ENCODE results near the gene LSP1. TPM values are rescaled to one million over a fixed set of nuclear protein-coding genes. Genes with fewer than 3 reads are reported as not detected.

Gene LSP1
- total and polyA plus RNA-seq, 2 of the 8 experiments (the other 6 are each of a cell fraction or from before 2014, with no cell fraction given) = 0.03 TPM; not detected in 1

DNA sequence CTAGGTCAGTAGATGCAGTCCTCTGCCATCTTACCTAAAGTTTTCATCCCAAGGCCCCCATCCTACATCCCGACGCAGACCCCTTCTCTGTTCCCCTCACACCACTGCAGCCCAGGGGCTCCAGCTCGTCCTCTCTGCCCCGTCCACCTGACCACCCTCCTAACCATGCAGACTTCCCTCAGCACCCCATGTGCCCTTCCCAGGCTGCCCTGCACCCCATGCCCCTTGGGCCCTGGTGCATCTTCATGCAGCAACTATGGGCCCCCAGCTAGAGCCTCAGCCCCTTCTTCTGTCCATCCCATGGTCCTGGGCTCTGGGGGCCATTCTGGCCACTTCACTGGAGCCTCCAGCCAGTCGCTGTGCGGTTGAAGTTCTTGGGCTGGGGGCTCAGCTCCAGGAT, 35.9 kb downstream of the LSP1 start:
- Histone ChIP-seq H3K4ac (replicated peaks; ENCODE audit: insufficient read length, low read depth, low read length) (no peak overlapping the region), H2BK20ac (ENCODE audit: low read length) (no peak overlapping the region), H3K27me3 (replicated peaks in 1 of 4; ENCODE audit: control insufficient read depth in 3 of 4, extremely low read depth in 1 of 4, insufficient read depth in 3 of 4, low read length in 3 of 4) (no peaks in the 10 kb centered on the region; a peak in 1 of 7 replicates), H2BK15ac (ENCODE audit: low read length) (no peak overlapping the region), H3K36me3 (ENCODE audit: control insufficient read depth in 2 of 4, insufficient read depth in 4 of 4, low read length in 3 of 4) (no peaks in the 10 kb centered on the region), H2BK120ac (replicated peaks; ENCODE audit: low read depth, low read length) (no peak overlapping the region), H4K5ac (ENCODE audit: insufficient read length, low read depth, low read length) (no peak overlapping the region), H3K14ac (ENCODE audit: insufficient read length) (no peak overlapping the region), H3K27ac (ENCODE audit: low read depth, low read length) (no peak overlapping the region), H3K79me2 (ENCODE audit: control insufficient read depth in 1 of 2, insufficient read depth in 2 of 2, low read length in 2 of 2) (no peaks in the 10 kb centered on the region), H2BK12ac (ENCODE audit: low read depth, low read length) (no peak overlapping the region), H3K4me3 (ENCODE audit: extremely low read depth in 1 of 4, insufficient read depth in 2 of 4, low read depth in 3 of 4, low read length in 4 of 4) (no peak overlapping the region), H3K18ac (ENCODE audit: extremely low read depth, low read length) (no peak overlapping the region), H3K23me2 (ENCODE audit: low read depth, low read length) (peaks cover 30% of the 10 kb centered on the region; the same call in 1 of the 2 replicates), H3K4me2 (ENCODE audit: insufficient read depth in 1 of 2, low read depth in 2 of 2, low read length in 2 of 2) (no peak overlapping the region), H3K9ac (replicated peaks in 1 of 4; ENCODE audit: extremely low read depth in 1 of 4, low read depth in 3 of 4, low read length in 3 of 4) (no peak overlapping the region), H3K56ac (replicated peaks; ENCODE audit: insufficient read length, low read depth, low read length) (no peak overlapping the region), H2BK5ac (ENCODE audit: low read depth, low read length) (no peak overlapping the region), H3K23ac (ENCODE audit: insufficient read length) (no peak overlapping the region), H4K91ac (replicated peaks; ENCODE audit: insufficient read length, low read length) (no peak overlapping the region), H2AFZ (ENCODE audit: low read length) (no peak overlapping the region), H3K4me1 (replicated peaks in 1 of 4; ENCODE audit: control insufficient read depth in 3 of 4, insufficient read depth in 4 of 4, low read length in 3 of 4) (no peaks in the 10 kb centered on the region), H2AK5ac (ENCODE audit: low read depth, low read length) (no peak overlapping the region), H3K79me1 (ENCODE audit: low read depth, low read length) (no peaks in the 10 kb centered on the region), H3K9me3 (ENCODE audit: insufficient read depth in 2 of 2, low read depth in 1 of 2, low read length in 1 of 2) (no peaks in the 10 kb centered on the region), H4K8ac (ENCODE audit: extremely low read depth, insufficient read depth, low read length) (peak overlapping the region; percentile 68; the same call in 1 of the 2 replicates), H4K20me1 (replicated peaks in 1 of 2; ENCODE audit: control insufficient read depth in 1 of 2, insufficient read depth in 2 of 2, low read length in 2 of 2) (peaks cover 0 to 4% of the 10 kb centered on the region in 2 experiments)
- DNase-seq (ENCODE audit: low read depth in 1 of 2, low spot score in 2 of 2) = no peak
- FAIRE-seq = no peak
- ChIA-PET CTCF (ENCODE audit: partially characterized antibody) (interaction anchor here (0.7 to 4.0 kb wide), 11 partner anchors 13 to 267 kb away, joined by 3 to 39 read pairs (median 4); no protein-coding TSS in a partner anchor), POLR2A (ENCODE audit: partially characterized antibody) (no interaction called here)
- 87% methylated on average over 6 of the region's 6 CpGs; no CpG with 5 or more reads in 1 of the 2 experiments for WGBS, 2 experiments (ENCODE audit: extremely low coverage in 1 of 2, insufficient coverage in 1 of 2, insufficient read length in 1 of 2, insufficient replicate concordance in 2 of 2, low coverage in 1 of 2, low lambda C conversion rate in 2 of 2, missing lambda C conversion rate in 1 of 2)
- no peak for TF ChIP-seq CHD2 (IDR thresholded peaks at IDR 0.05; ENCODE audit: low read length)
- no peak for TF ChIP-seq SIN3A (conservative IDR thresholded peaks at IDR 0.05 in 1 of 2, IDR thresholded peaks at IDR 0.05 in 1 of 2; ENCODE audit: low read depth in 1 of 2, low read length in 2 of 2)
- TF ChIP-seq GTF2F1 (IDR thresholded peaks at IDR 0.05; ENCODE audit: borderline replicate concordance, low read depth, low read length) = no peak
- TF ChIP-seq RFX5 (IDR thresholded peaks at IDR 0.05; ENCODE audit: borderline replicate concordance, low read depth, low read length) = no peak
- TF ChIP-seq RNF2 (IDR thresholded peaks at IDR 0.05; ENCODE audit: borderline replicate concordance, low read depth, low read length, missing control alignments, poor library complexity, severe bottlenecking) = no peak
- TF ChIP-seq GABPA (IDR thresholded peaks at IDR 0.05; ENCODE audit: borderline replicate concordance, insufficient read depth, low read length) = no peak
- no peak for TF ChIP-seq KDM4A (IDR thresholded peaks at IDR 0.05; ENCODE audit: low read depth, low read length, severe bottlenecking)
- TF ChIP-seq TBP (IDR thresholded peaks at IDR 0.05; ENCODE audit: low read depth, low read length) = no peak
- no peak for TF ChIP-seq SIRT6 (IDR thresholded peaks at IDR 0.05; ENCODE audit: low read length)
- TF ChIP-seq TCF12 (IDR thresholded peaks at IDR 0.05; ENCODE audit: low read depth, low read length) = no peak

Data from H1 (cell line).